Stimulated activated CD8-positive, alpha-beta memory T cell treated with anti-CD3 and anti-CD28 coated beads, Interleukin-4, amount 100 ng/mL, for 1 hour (primary cell): Measurements from ENCODE around the gene ANKRD13C.

Experiments
- DNase-seq, 2 donors: peaks; one replicate each; pipeline ENCODE4 v3.0.0-alpha.2; 2020; ENCODE audit warnings: low read depth in 2 of 2, low spot score in 1 of 2

Gene ANKRD13C

GRCh38 chr1:70221238-70222121 is 133.0 kb downstream of the ANKRD13C start, which contains the start of gene SRSF11:
TSS of gene SRSF11 (plus strand) at chr1:70221380. CDS start at chr1:70221637, 257 bp downstream.
- DNase-seq = peak; percentile 92 to 93

GRCh38 chr1:70220517-70221237 is 133.8 kb downstream of the ANKRD13C start:
- DNase-seq = no peak

GRCh38 chr1:70220015-70220414 is 134.5 kb downstream of the ANKRD13C start:
- DNase-seq = no peak

- DNase-seq = no peak
Observed at GRCh38 chr1:70211541-70211940, 143.0 kb downstream of the ANKRD13C start.

GRCh38 chr1:70210820-70211219 is 143.7 kb downstream of the ANKRD13C start:
- DNase-seq = no peak
